Keratinocyte (primary cell): Measurements from ENCODE around the gene TPM4. TPM values are rescaled to one million over a fixed set of nuclear protein-coding genes. Genes with fewer than 3 reads are reported as not detected.

Experiments used
- DNase-seq: peaks from one replicate; pipeline ENCODE4 v3.0.0-alpha.2; 2011; ENCODE audit warnings: low read depth, missing footprints, low spot score
- FAIRE-seq: peaks from 2 replicates; lab custom pipeline; 2011; peaks lifted over from hg19 to GRCh38; lab: Jason Lieb, UNC
- H2AFZ ChIP-seq: 2 replicates; pipeline ENCODE4 v1.6.0; 2012; ENCODE audit warnings: low read length, control low read depth, inconsistent platforms; ENCODE audit not compliant: control insufficient read depth
- H3K27ac ChIP-seq: 2 replicates; pipeline ENCODE4 v1.5.1; 2011; ENCODE audit warnings: low read length; ENCODE audit not compliant: control insufficient read depth, insufficient read depth
- H3K27me3 ChIP-seq: 3 replicates; pipeline ENCODE4 v1.6.0; 2011; ENCODE audit warnings: low read length; ENCODE audit not compliant: control insufficient read depth, insufficient read depth; ENCODE audit errors: extremely low read depth
- H3K36me3 ChIP-seq, 2 experiments: 2 replicates in 1 of 2; 3 replicates in 1 of 2; pipeline ENCODE4 v1.5.1; 2011; ENCODE audit warnings: low read length in 2 of 2, mild to moderate bottlenecking in 1 of 2; ENCODE audit not compliant: control insufficient read depth in 2 of 2, insufficient read depth in 2 of 2; ENCODE audit errors: extremely low read depth in 1 of 2
- H3K4me1 ChIP-seq: 3 replicates; pipeline ENCODE4 v1.5.1; 2011; ENCODE audit warnings: low read length; ENCODE audit not compliant: control insufficient read depth, insufficient read depth; ENCODE audit errors: extremely low read depth
- H3K4me2 ChIP-seq: 3 replicates; pipeline ENCODE4 v1.6.0; 2011; ENCODE audit warnings: low read depth, low read length; ENCODE audit not compliant: control insufficient read depth, insufficient read depth; ENCODE audit errors: extremely low read depth
- H3K4me3 ChIP-seq, 3 experiments: fragments of 200-600 bp in 1 of 3; sonication (generic) in 1 of 3; 2 replicates in 2 of 3; 3 replicates in 1 of 3; pipeline ENCODE4 v1.5.1; 2011 to 2016; ENCODE audit warnings: low read length in 3 of 3, mild to moderate bottlenecking in 3 of 3, control low read depth in 2 of 3, inconsistent platforms in 1 of 3, low read depth in 1 of 3, mixed read lengths in 1 of 3, mixed run types in 1 of 3, moderate library complexity in 1 of 3; ENCODE audit not compliant: control insufficient read depth in 2 of 3, insufficient read depth in 2 of 3; ENCODE audit errors: extremely low read depth in 1 of 3
- H3K79me2 ChIP-seq: 2 replicates; pipeline ENCODE4 v1.6.0; 2012; ENCODE audit warnings: low read length; ENCODE audit not compliant: control insufficient read depth, insufficient read depth
- H3K9ac ChIP-seq: 3 replicates; pipeline ENCODE4 v1.6.0; 2011; ENCODE audit warnings: low read length; ENCODE audit not compliant: control insufficient read depth, insufficient read depth; ENCODE audit errors: extremely low read depth
- H3K9me1 ChIP-seq: 3 replicates; pipeline ENCODE4 v1.6.0; 2011; ENCODE audit warnings: low read length; ENCODE audit not compliant: control insufficient read depth, insufficient read depth; ENCODE audit errors: extremely low read depth
- H3K9me3 ChIP-seq: 2 replicates; pipeline ENCODE4 v1.5.1; 2012; ENCODE audit warnings: low read depth, low read length; ENCODE audit not compliant: control insufficient read depth
- H4K20me1 ChIP-seq: 3 replicates; pipeline ENCODE4 v1.6.0; 2011; ENCODE audit warnings: low read length; ENCODE audit not compliant: control insufficient read depth, insufficient read depth; ENCODE audit errors: extremely low read depth
- EZH2 ChIP-seq: IDR thresholded peaks from one replicate; pipeline ENCODE4 v1.6.1; 2012; ENCODE audit warnings: inconsistent platforms, mild to moderate bottlenecking, low read length, moderate library complexity
- dilution Hi-C: fragments of 300-500 bp; cut with MboI; formaldehyde crosslinking; loops from one replicate; pipeline ENCODE4 v1.7.0; 2020; ENCODE audit warnings: low sequenced_read_pairs; ENCODE audit not compliant: extremely low pct_ligation_motif_present
- polyA plus RNA-seq, 5 experiments: library from polyadenylated mRNA; depleted of rRNA in 3 of 5; stranded (reverse) in 3 of 5; stranded (forward) in 1 of 5; unstranded in 1 of 5; fragments of >200 nt; gene quantifications; 1 replicate in 1 of 5; 2 replicates in 3 of 5; 3 replicates in 1 of 5; pipeline versions ENCODE4 v1.2.1 to v1.2.3, GENCODE V29; 2011 to 2012; ENCODE audit warnings: missing spikeins in 2 of 5, low read depth in 1 of 5, low replicate concordance in 1 of 5
- TF ChIP-seq, protein P1 (sequence below), 3 experiments: IDR thresholded peaks in 1 of 3; conservative IDR thresholded peaks in 1 of 3; optimal IDR thresholded peaks in 1 of 3; 2 replicates in 2 of 3; 3 replicates in 1 of 3; pipeline versions ENCODE3 to v1.5.1; 2011; ENCODE audit warnings: low read length in 3 of 3, mild to moderate bottlenecking in 3 of 3, moderate library complexity in 2 of 3, control low read depth in 1 of 3, inconsistent platforms in 1 of 3; ENCODE audit not compliant: insufficient read depth in 2 of 3; ENCODE audit errors: extremely low read depth in 1 of 3

TPM4 gene
- polyA plus RNA-seq, 1 donor (not counting 4 experiments of a cell fraction or from before 2014, with no cell fraction given): 646 TPM

- Histone ChIP-seq H3K4me1 (peaks cover 4% of the 10 kb centered on the region), H3K36me3 (peaks cover 54 to 69% of the 10 kb centered on the region in 2 experiments), H3K9ac (no peak overlapping the region), H3K9me1 (no peaks in the 10 kb centered on the region), H3K9me3 (no peaks in the 10 kb centered on the region), H2AFZ (no peak overlapping the region), H3K27me3 (no peaks in the 10 kb centered on the region), H3K4me2 (no peak overlapping the region), H3K79me2 (peaks cover 4% of the 10 kb centered on the region), H3K27ac (no peak overlapping the region), H4K20me1 (peaks cover 6% of the 10 kb centered on the region), H3K4me3 (no peak overlapping the region)
- FAIRE-seq: no peak
- DNase-seq: no peak
- TF ChIP-seq, protein P1, sequence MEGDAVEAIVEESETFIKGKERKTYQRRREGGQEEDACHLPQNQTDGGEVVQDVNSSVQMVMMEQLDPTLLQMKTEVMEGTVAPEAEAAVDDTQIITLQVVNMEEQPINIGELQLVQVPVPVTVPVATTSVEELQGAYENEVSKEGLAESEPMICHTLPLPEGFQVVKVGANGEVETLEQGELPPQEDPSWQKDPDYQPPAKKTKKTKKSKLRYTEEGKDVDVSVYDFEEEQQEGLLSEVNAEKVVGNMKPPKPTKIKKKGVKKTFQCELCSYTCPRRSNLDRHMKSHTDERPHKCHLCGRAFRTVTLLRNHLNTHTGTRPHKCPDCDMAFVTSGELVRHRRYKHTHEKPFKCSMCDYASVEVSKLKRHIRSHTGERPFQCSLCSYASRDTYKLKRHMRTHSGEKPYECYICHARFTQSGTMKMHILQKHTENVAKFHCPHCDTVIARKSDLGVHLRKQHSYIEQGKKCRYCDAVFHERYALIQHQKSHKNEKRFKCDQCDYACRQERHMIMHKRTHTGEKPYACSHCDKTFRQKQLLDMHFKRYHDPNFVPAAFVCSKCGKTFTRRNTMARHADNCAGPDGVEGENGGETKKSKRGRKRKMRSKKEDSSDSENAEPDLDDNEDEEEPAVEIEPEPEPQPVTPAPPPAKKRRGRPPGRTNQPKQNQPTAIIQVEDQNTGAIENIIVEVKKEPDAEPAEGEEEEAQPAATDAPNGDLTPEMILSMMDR (optimal IDR thresholded peaks at IDR 0.05 in 1 of 3, IDR thresholded peaks at IDR 0.05 in 1 of 3, conservative IDR thresholded peaks at IDR 0.05 in 1 of 3; ENCODE audit: extremely low read depth in 1 of 3, insufficient read depth in 2 of 3, low read length in 3 of 3): no peak
- no peak for TF ChIP-seq EZH2
- dilution Hi-C loops: no loop called here
These were observed 50.8 kb downstream of the TPM4 start for GRCh38 chr19:16127080-16127479.

GRCh38 chr19:16127776-16128371 is 51.6 kb downstream of the TPM4 start:
- H3K36me3 ChIP-seq: peaks cover 53 to 68% of the 10 kb centered on the region in 2 experiments
- peaks cover 4% of the 10 kb centered on the region for H4K20me1 ChIP-seq
- H3K9ac ChIP-seq: no peak overlapping the region
- H2AFZ ChIP-seq: no peak overlapping the region
- no peak overlapping the region for H3K4me2 ChIP-seq
- FAIRE-seq (no peak), DNase-seq (no peak)
- no peaks in the 10 kb centered on the region for H3K27me3 ChIP-seq
- no peak overlapping the region for H3K27ac ChIP-seq
- no peak for TF ChIP-seq EZH2
- TF ChIP-seq, protein P1 (optimal IDR thresholded peaks at IDR 0.05 in 1 of 3, IDR thresholded peaks at IDR 0.05 in 1 of 3, conservative IDR thresholded peaks at IDR 0.05 in 1 of 3; ENCODE audit: extremely low read depth in 1 of 3, insufficient read depth in 2 of 3, low read length in 3 of 3): no peak
- H3K4me3 ChIP-seq: no peak overlapping the region
- H3K4me1 ChIP-seq: no peaks in the 10 kb centered on the region
- no peaks in the 10 kb centered on the region for H3K9me1 ChIP-seq
- dilution Hi-C loops: no loop called here
- peaks cover 2% of the 10 kb centered on the region for H3K79me2 ChIP-seq
- no peaks in the 10 kb centered on the region for H3K9me3 ChIP-seq
